Ishikawa (cell line): ENCODE measurements around the gene POLR1B.
A peak's percentile ranks its signal among the peaks of the same experiment; 100 is the strongest.

Source experiments
- CEBPB ChIP-seq: IDR thresholded peaks from 2 replicates; pipeline ENCODE4 v1.6.1; 2012
- CREB1 ChIP-seq: IDR thresholded peaks from 2 replicates; pipeline ENCODE4 v1.6.1; 2012; ENCODE audit warnings: low read depth
- EGR1 ChIP-seq: IDR thresholded peaks from 2 replicates; pipeline ENCODE4 v1.6.1; 2012
- EP300 ChIP-seq: IDR thresholded peaks from 2 replicates; pipeline ENCODE4 v1.6.1; 2012; ENCODE audit warnings: borderline replicate concordance
- FOXM1 ChIP-seq: IDR thresholded peaks from 2 replicates; pipeline ENCODE4 v1.6.1; 2012; ENCODE audit warnings: low read depth, borderline replicate concordance
- MAX ChIP-seq: IDR thresholded peaks from 2 replicates; pipeline ENCODE4 v1.6.1; 2012
- NFIC ChIP-seq: IDR thresholded peaks from 2 replicates; pipeline ENCODE4 v1.6.1; 2012
- RAD21 ChIP-seq: IDR thresholded peaks from 2 replicates; pipeline ENCODE4 v1.6.1; 2012; ENCODE audit warnings: low read depth
- REST ChIP-seq: IDR thresholded peaks from 2 replicates; pipeline ENCODE4 v1.6.1; 2012; ENCODE audit warnings: low read depth, mild to moderate bottlenecking
- TAF1 ChIP-seq: IDR thresholded peaks from 2 replicates; pipeline ENCODE4 v1.6.1; 2012; ENCODE audit warnings: low read depth, mild to moderate bottlenecking
- TCF12 ChIP-seq: IDR thresholded peaks from 2 replicates; pipeline ENCODE4 v1.6.1; 2012; ENCODE audit warnings: low read depth
- TEAD4 ChIP-seq: IDR thresholded peaks from 2 replicates; pipeline ENCODE4 v1.6.1; 2012
- USF1 ChIP-seq: IDR thresholded peaks from 2 replicates; pipeline ENCODE4 v1.6.1; 2012
- YY1 ChIP-seq: IDR thresholded peaks from 2 replicates; pipeline ENCODE4 v1.6.1; 2012; ENCODE audit warnings: low read depth
- ZBTB7A ChIP-seq: IDR thresholded peaks from 2 replicates; pipeline ENCODE4 v1.6.1; 2012; ENCODE audit warnings: low read depth

The POLR1B gene

GRCh38 chr2:112626604-112627059 lies 84.4 kb downstream of the POLR1B start:
- TF ChIP-seq REST: no peak
- no peak for TF ChIP-seq CEBPB
- no peak for TF ChIP-seq CREB1
- no peak for TF ChIP-seq NFIC
- TF ChIP-seq USF1: no peak
- TF ChIP-seq MAX: no peak
- no peak for TF ChIP-seq EGR1
- TF ChIP-seq RAD21: peak; percentile 89
- no peak for TF ChIP-seq FOXM1
- TF ChIP-seq TCF12: no peak
- no peak for TF ChIP-seq ZBTB7A
- TF ChIP-seq TEAD4: no peak
- TF ChIP-seq EP300: no peak
- peak; percentile 73 for TF ChIP-seq YY1
- no peak for TF ChIP-seq TAF1
